ENCODE results near the gene NEB.
"Not testable (repeated sequence)": the region's sequence is repeated elsewhere in the genome, so short reads cannot be mapped to it uniquely, and the experiment has no call there.

Gene NEB

GRCh38 chr2:151601803-151602202, 132.5 kb downstream of the NEB start:
- H3K27me3 ChIP-seq (ENCODE audit: control insufficient read depth, insufficient read depth, low read length); H3K36me3 ChIP-seq (ENCODE audit: control insufficient read depth, insufficient read depth, low read length); H3K9ac ChIP-seq (ENCODE audit: low read depth, low read length); H3K9me3 ChIP-seq (ENCODE audit: control insufficient read depth, insufficient read depth, low read length); H3K4me1 ChIP-seq (ENCODE audit: control insufficient read depth, insufficient read depth, low read length); H3K4me3 ChIP-seq (ENCODE audit: low read depth, low read length): not testable (repeated sequence)

GRCh38 chr2:151596903-151597608, 137.2 kb downstream of the NEB start:
- not testable (repeated sequence) for H3K27me3 ChIP-seq (ENCODE audit: control insufficient read depth, insufficient read depth, low read length); H3K4me3 ChIP-seq (ENCODE audit: low read depth, low read length); H3K9ac ChIP-seq (ENCODE audit: low read depth, low read length); H3K9me3 ChIP-seq (ENCODE audit: control insufficient read depth, insufficient read depth, low read length); H3K4me1 ChIP-seq (ENCODE audit: control insufficient read depth, insufficient read depth, low read length); H3K36me3 ChIP-seq (ENCODE audit: control insufficient read depth, insufficient read depth, low read length)

- not testable (repeated sequence) for H3K4me1 ChIP-seq (ENCODE audit: control insufficient read depth, insufficient read depth, low read length); H3K36me3 ChIP-seq (ENCODE audit: control insufficient read depth, insufficient read depth, low read length); H3K4me3 ChIP-seq (ENCODE audit: low read depth, low read length); H3K9ac ChIP-seq (ENCODE audit: low read depth, low read length); H3K27me3 ChIP-seq (ENCODE audit: control insufficient read depth, insufficient read depth, low read length); H3K9me3 ChIP-seq (ENCODE audit: control insufficient read depth, insufficient read depth, low read length)
These were observed 142.4 kb downstream of the NEB start for GRCh38 chr2:151591908-151592255.

- not testable (repeated sequence) for H3K4me1 ChIP-seq (ENCODE audit: control insufficient read depth, insufficient read depth, low read length); H3K27me3 ChIP-seq (ENCODE audit: control insufficient read depth, insufficient read depth, low read length); H3K4me3 ChIP-seq (ENCODE audit: low read depth, low read length); H3K9me3 ChIP-seq (ENCODE audit: control insufficient read depth, insufficient read depth, low read length); H3K9ac ChIP-seq (ENCODE audit: low read depth, low read length); H3K36me3 ChIP-seq (ENCODE audit: control insufficient read depth, insufficient read depth, low read length)
These were observed 142.9 kb downstream of the NEB start for GRCh38 chr2:151591250-151591907.

DNA sequence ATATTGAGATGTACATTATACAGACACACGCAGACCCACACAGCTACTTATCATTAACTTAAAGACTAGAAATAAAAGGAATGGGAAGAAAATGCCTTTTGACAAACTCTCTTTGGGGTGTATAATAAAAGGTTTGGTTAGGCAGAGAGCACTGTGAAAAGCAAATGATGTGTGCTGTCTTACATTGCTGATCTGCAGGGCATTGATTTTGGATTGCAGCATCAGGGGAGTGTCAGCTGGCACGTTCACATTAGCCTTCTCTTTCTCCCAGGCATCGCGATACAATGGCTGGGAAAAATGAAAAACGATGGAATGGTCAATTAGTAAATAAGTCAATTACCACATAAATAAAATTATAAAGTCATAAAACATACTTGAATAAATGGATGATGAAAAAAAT, 153.0 kb downstream of the NEB start:
- not testable (repeated sequence) for H3K36me3 ChIP-seq (ENCODE audit: control insufficient read depth, insufficient read depth, low read length); H3K27me3 ChIP-seq (ENCODE audit: control insufficient read depth, insufficient read depth, low read length); H3K9ac ChIP-seq (ENCODE audit: low read depth, low read length); H3K4me3 ChIP-seq (ENCODE audit: low read depth, low read length); H3K9me3 ChIP-seq (ENCODE audit: control insufficient read depth, insufficient read depth, low read length); H3K4me1 ChIP-seq (ENCODE audit: control insufficient read depth, insufficient read depth, low read length)

DNA sequence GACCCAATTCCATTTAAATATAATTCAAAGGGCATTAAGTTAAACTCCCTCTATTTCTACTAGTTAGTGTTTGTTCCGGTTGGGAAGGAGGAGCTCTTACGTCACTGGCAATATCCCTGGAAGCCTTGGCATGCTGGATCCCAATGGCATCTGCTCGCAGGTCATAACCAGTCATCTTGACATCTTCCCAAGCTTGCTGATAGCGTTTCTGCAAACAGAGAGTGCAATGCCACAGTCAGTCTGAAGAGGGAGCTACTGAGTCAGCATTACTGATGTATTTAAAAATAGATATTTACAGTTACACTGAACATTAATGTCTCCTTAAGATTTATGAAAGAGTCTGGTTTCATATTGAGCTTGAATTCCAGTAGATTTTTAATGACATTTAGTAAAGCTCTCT, 153.6 kb downstream of the NEB start:
- H3K4me1 ChIP-seq (ENCODE audit: control insufficient read depth, insufficient read depth, low read length); H3K27me3 ChIP-seq (ENCODE audit: control insufficient read depth, insufficient read depth, low read length); H3K9ac ChIP-seq (ENCODE audit: low read depth, low read length); H3K9me3 ChIP-seq (ENCODE audit: control insufficient read depth, insufficient read depth, low read length); H3K4me3 ChIP-seq (ENCODE audit: low read depth, low read length); H3K36me3 ChIP-seq (ENCODE audit: control insufficient read depth, insufficient read depth, low read length): not testable (repeated sequence)

DNA sequence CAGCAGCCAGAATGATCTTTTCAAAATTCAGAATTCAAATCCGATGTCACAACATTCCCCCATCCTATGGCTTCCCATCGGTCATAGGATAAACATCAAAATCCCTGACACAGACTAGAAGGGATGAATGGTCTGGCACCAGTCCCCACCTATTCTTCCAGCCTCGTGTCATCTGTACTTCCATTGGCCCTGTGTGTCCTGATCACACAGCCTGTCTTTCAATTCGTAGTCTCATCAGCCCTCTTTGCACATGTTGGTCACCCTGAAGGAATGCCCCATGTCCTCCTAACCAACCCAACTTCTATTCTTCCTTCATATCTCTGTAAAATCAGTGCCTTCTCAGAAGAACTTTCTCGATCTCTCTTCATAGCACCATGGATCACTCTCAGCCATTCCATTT, 157.2 kb downstream of the NEB start:
- Histone ChIP-seq H3K4me1 (ENCODE audit: control insufficient read depth, insufficient read depth, low read length) (no peaks in the 10 kb centered on the region), H3K9ac (ENCODE audit: low read depth, low read length) (no peak overlapping the region), H3K36me3 (ENCODE audit: control insufficient read depth, insufficient read depth, low read length) (no peaks in the 10 kb centered on the region), H3K9me3 (ENCODE audit: control insufficient read depth, insufficient read depth, low read length) (no peaks in the 10 kb centered on the region), H3K4me3 (ENCODE audit: low read depth, low read length) (no peak overlapping the region), H3K27me3 (ENCODE audit: control insufficient read depth, insufficient read depth, low read length) (no peaks in the 10 kb centered on the region)

- Histone ChIP-seq H3K27me3 (ENCODE audit: control insufficient read depth, insufficient read depth, low read length) (no peaks in the 10 kb centered on the region), H3K9ac (ENCODE audit: low read depth, low read length) (no peak overlapping the region), H3K4me1 (ENCODE audit: control insufficient read depth, insufficient read depth, low read length) (no peaks in the 10 kb centered on the region), H3K4me3 (ENCODE audit: low read depth, low read length) (no peak overlapping the region), H3K36me3 (ENCODE audit: control insufficient read depth, insufficient read depth, low read length) (no peaks in the 10 kb centered on the region), H3K9me3 (ENCODE audit: control insufficient read depth, insufficient read depth, low read length) (no peaks in the 10 kb centered on the region)
These were observed 158.2 kb downstream of the NEB start for GRCh38 chr2:151576080-151576479.

- H3K4me3 ChIP-seq (ENCODE audit: low read depth, low read length) = no peak overlapping the region
- H3K9ac ChIP-seq (ENCODE audit: low read depth, low read length) = no peak overlapping the region
- no peaks in the 10 kb centered on the region for H3K36me3 ChIP-seq (ENCODE audit: control insufficient read depth, insufficient read depth, low read length)
- H3K4me1 ChIP-seq (ENCODE audit: control insufficient read depth, insufficient read depth, low read length) = no peaks in the 10 kb centered on the region
- no peaks in the 10 kb centered on the region for H3K9me3 ChIP-seq (ENCODE audit: control insufficient read depth, insufficient read depth, low read length)
- H3K27me3 ChIP-seq (ENCODE audit: control insufficient read depth, insufficient read depth, low read length) = no peaks in the 10 kb centered on the region
These were observed 158.9 kb downstream of the NEB start for GRCh38 chr2:151575338-151575737.

- no peaks in the 10 kb centered on the region for H3K36me3 ChIP-seq (ENCODE audit: control insufficient read depth, insufficient read depth, low read length)
- no peaks in the 10 kb centered on the region for H3K9me3 ChIP-seq (ENCODE audit: control insufficient read depth, insufficient read depth, low read length)
- H3K4me3 ChIP-seq (ENCODE audit: low read depth, low read length) = no peak overlapping the region
- H3K4me1 ChIP-seq (ENCODE audit: control insufficient read depth, insufficient read depth, low read length) = no peaks in the 10 kb centered on the region
- no peak overlapping the region for H3K9ac ChIP-seq (ENCODE audit: low read depth, low read length)
- no peaks in the 10 kb centered on the region for H3K27me3 ChIP-seq (ENCODE audit: control insufficient read depth, insufficient read depth, low read length)
These were observed 164.1 kb downstream of the NEB start for GRCh38 chr2:151570191-151570590.

- no peaks in the 10 kb centered on the region for H3K27me3 ChIP-seq (ENCODE audit: control insufficient read depth, insufficient read depth, low read length)
- H3K9me3 ChIP-seq (ENCODE audit: control insufficient read depth, insufficient read depth, low read length) = no peaks in the 10 kb centered on the region
- no peaks in the 10 kb centered on the region for H3K4me1 ChIP-seq (ENCODE audit: control insufficient read depth, insufficient read depth, low read length)
- H3K9ac ChIP-seq (ENCODE audit: low read depth, low read length) = no peak overlapping the region
- H3K36me3 ChIP-seq (ENCODE audit: control insufficient read depth, insufficient read depth, low read length) = no peaks in the 10 kb centered on the region
- H3K4me3 ChIP-seq (ENCODE audit: low read depth, low read length) = no peak overlapping the region
These were observed 165.1 kb downstream of the NEB start for GRCh38 chr2:151569167-151569566.

DNA sequence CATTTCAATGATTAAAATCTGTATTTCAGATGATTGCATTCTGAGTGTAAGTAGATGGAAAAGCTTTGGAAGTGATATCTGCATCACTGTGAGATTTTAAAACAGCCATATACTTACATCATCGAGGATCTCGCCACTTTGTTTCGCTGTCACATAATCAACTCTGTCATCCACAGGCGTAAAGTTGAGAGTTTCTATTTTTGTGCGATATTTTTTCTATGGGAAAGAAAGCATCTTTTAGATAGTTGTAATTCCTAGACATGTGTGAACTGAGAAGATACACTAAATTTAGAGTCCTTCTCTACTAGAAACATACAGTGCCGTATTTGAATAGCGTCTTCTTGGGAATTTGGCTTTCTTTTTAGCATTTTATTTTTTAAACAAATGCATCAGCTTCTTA, 165.8 kb downstream of the NEB start:
- Histone ChIP-seq H3K9ac (ENCODE audit: low read depth, low read length) (no peak overlapping the region), H3K4me1 (ENCODE audit: control insufficient read depth, insufficient read depth, low read length) (no peaks in the 10 kb centered on the region), H3K27me3 (ENCODE audit: control insufficient read depth, insufficient read depth, low read length) (no peaks in the 10 kb centered on the region), H3K9me3 (ENCODE audit: control insufficient read depth, insufficient read depth, low read length) (no peaks in the 10 kb centered on the region), H3K4me3 (ENCODE audit: low read depth, low read length) (no peak overlapping the region), H3K36me3 (ENCODE audit: control insufficient read depth, insufficient read depth, low read length) (no peaks in the 10 kb centered on the region)
